Fibroblast of the aortic adventitia (primary cell): Measurements from ENCODE around the gene DTYMK. TPM values are rescaled to one million over a fixed set of nuclear protein-coding genes. Genes with fewer than 3 reads are reported as not detected.

Source experiments
- DNase-seq: peaks from one replicate; pipeline ENCODE4 v3.0.0-alpha.2; 2010; ENCODE audit warnings: low read depth
- H3K4me3 ChIP-seq: 2 replicates; pipeline ENCODE4 v1.5.1; 2011; ENCODE audit warnings: low read depth, mild to moderate bottlenecking, control low read depth, low read length, moderate library complexity
- CTCF ChIP-seq: IDR thresholded peaks from 2 replicates; pipeline ENCODE4 v1.5.1; 2011; ENCODE audit warnings: mild to moderate bottlenecking, low read length, control low read depth, inconsistent platforms; ENCODE audit not compliant: insufficient read depth
- total RNA-seq: library from RNA; depleted of rRNA; stranded (reverse); fragments of >200 nt; gene quantifications from 2 replicates; pipeline ENCODE4 v1.2.3, GENCODE V29; 2012; ENCODE audit warnings: low replicate concordance

The DTYMK gene
- total RNA-seq, 1 donor: 41.8 TPM

GRCh38 chr2:241680044-241680443 is 6.6 kb downstream of the DTYMK start:
- H3K4me3 ChIP-seq: no peak overlapping the region
- no peak for DNase-seq
- TF ChIP-seq CTCF: no peak

- H3K4me3 ChIP-seq: no peak overlapping the region
- TF ChIP-seq CTCF: no peak
- no peak for DNase-seq
These were observed 7.7 kb downstream of the DTYMK start for GRCh38 chr2:241678784-241679540.

- no peak overlapping the region for H3K4me3 ChIP-seq
- DNase-seq: no peak
- no peak for TF ChIP-seq CTCF
These were observed 8.3 kb downstream of the DTYMK start for GRCh38 chr2:241678307-241678706.

GRCh38 chr2:241677392-241677791 is 9.2 kb downstream of the DTYMK start:
- TF ChIP-seq CTCF: no peak
- DNase-seq: no peak
- H3K4me3 ChIP-seq: no peak overlapping the region

GRCh38 chr2:241676665-241677064 is 9.9 kb downstream of the DTYMK start:
- DNase-seq: no peak
- TF ChIP-seq CTCF: no peak
- no peak overlapping the region for H3K4me3 ChIP-seq

- H3K4me3 ChIP-seq: no peak overlapping the region
- TF ChIP-seq CTCF: no peak
- DNase-seq: no peak
These were observed 10.7 kb downstream of the DTYMK start for GRCh38 chr2:241675885-241676284.
